ENCODE measurements around the gene CHRNA1.
A peak's percentile ranks its signal among the peaks of the same experiment; 100 is the strongest.

CHRNA1 gene

DNA sequence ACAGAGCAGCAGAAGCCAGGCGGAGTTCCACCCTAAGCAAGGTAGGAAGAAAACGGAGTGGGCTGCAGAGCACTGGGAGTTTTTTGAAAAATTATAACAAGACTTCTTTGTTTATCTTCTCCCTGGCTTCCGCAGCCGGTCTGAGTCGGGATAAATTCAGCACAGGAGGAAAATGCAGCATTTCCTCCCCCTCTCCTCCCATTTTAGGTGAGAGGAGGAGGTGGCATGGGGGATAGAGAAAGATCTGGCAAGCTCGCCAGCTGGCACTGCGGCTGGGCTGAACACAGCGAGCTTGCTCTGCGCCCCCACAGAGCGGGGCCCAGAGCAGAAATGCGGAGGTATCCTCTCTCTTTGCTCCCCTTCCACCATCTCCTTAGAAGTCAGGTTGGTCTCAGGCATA is 17.7 kb upstream of the CHRNA1 start:
- no peak for DNase-seq

- no peak for DNase-seq
Measured at GRCh38 chr2:174781298-174781697, 17.0 kb upstream of the CHRNA1 start.

DNA sequence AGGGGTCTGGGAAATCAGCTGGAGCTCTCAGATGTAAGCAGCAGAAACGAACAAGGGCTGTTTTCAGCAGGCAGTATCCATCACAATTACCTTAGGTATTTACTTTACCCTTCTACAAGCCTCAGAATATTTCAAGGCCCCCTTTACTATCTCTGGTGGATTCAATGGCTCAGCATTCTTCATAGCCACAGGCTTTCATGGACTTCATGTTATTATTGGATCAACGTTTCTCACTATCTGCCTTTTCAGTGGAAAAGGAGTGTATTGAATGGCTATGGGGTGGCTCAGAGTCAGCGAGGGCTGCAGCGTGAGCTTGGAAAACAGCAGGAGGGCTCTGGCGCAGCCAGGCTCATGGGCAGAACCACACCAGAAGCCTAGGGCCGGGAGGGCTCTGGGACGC is 16.6 kb upstream of the CHRNA1 start:
- DNase-seq = no peak

DNA sequence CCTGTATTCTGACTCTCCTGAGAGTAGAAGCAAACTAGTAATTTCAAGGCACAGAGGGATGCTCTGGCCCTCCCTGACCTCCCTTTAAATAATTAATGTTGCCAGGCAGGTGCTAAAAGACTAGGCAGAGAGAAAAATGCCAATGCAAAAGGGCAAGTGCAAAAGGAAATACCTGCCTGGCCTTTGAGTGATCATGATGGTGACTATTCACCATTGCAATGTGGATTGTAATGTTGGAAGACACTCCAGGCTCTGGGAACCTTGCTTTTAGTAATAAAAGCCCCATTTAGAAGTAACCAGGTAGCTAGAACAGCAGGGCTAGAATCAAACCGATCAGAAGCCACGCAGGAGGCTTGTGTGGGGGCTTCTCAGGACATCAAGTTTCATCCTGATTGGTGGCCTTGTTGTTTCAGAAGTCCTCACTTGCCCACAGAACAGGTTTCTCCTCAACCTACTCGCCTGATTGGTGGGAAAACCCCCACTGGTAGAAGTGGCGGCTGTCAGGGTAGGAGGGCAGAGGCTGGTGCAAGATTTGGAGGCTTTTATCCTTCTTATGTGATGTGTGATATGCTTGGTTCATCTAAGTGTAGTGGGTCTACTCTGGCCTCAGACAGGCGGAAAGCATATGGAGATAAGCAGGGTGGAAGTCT is 16.0 kb upstream of the CHRNA1 start:
- DNase-seq = no peak

GRCh38 chr2:174779361-174779928 is 15.2 kb upstream of the CHRNA1 start:
- no peak for DNase-seq

DNA sequence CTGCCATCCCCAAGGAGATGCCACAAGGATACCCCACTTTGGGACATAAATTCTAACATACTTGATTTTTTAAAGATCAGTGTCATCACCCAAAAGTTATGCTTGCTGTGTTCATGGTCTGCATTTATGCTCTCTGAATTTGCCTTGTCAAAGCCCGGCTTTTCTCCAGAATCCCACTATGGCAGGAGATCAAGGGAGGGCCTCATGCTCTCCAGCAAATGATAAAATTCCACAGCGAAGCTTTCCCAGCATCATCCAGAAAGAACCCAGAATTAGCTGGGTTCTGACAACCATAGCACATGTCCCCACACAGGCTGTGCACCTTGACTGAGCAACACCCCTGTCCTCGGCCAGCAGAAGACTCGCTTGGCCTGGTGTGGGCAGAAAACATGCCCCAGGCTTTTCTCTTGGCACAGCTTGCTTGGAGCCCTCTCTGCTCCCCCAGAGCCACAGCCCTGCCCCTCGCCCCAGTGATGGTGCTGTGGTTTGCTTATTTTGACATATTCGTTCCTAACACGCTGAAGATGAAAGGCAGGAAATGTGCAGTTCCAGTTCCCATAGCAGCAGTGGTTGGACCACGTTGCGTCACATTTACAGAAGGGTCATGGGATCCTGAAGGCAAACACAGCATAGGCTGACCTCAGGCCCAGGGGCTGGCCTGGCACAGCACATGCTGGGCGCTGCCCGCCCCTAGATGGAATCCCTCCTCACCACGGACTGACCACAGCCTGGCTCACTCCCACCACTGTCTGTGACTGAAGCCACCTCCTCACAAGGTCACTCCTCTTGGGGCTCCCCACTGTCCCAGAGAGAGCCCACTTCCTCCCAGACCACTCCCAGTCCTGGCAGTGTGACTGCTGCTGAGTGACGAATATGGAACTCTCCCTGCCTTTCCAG is 14.1 kb upstream of the CHRNA1 start:
- DNase-seq = no peak

DNA sequence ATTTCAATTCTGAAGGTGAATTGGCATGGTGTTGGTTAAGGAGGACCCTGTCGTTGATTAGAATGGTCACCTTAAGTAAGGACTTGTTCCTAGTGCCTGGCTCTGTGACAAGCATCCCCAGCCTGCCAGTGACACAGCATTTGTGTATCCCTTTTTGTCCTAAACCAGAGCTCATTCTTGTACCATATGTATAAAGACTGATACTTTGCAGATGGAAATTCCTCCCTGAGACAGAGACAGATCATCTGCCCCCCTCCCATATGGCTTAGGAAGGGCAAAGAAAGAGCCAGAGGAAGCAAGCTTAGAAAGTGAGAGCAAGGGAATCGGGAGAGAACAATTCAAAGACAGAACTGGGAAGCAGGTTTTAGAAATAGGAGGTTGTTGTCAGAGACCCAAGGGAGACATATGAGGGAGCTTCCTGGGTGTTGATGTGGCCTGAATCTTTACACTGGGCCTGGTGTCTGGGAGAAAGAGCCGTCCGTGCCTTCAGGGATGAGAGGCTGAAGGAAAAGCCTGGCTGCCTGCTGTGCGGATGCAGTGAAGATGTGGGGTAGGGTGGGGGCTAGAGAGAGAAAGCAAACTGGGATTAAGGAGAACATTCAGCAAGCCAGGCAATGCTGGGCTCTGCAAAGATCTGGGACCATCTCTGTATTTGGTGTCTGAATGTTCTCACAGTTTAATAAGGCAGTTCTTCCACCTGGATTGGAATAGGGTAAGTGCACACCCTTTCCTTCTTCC is 13.2 kb upstream of the CHRNA1 start:
- no peak for DNase-seq

- DNase-seq = no peak
Measured at GRCh38 chr2:174776675-174777074, 12.4 kb upstream of the CHRNA1 start.

DNA sequence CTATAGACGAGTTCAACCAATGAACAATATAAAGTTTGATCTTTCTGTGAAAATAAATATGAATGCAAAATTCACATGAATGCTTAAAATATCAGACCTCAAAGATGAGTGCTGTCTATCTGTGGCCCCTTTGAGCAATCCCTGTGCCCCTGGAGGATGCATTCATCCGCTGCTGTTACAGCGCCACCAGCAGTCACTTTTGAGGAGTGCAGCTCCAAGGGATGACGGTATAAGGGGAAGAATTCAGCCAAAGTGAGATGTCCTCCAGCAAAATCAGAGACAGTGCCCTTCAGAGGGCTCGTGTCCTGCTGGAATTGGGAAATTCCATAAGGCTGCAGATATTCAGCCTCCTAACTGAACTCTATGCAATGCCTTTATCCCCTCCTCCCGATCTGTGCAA is 12.0 kb upstream of the CHRNA1 start:
- DNase-seq = no peak

- no peak for DNase-seq
Measured at GRCh38 chr2:174775571-174775980, 11.3 kb upstream of the CHRNA1 start.

DNA sequence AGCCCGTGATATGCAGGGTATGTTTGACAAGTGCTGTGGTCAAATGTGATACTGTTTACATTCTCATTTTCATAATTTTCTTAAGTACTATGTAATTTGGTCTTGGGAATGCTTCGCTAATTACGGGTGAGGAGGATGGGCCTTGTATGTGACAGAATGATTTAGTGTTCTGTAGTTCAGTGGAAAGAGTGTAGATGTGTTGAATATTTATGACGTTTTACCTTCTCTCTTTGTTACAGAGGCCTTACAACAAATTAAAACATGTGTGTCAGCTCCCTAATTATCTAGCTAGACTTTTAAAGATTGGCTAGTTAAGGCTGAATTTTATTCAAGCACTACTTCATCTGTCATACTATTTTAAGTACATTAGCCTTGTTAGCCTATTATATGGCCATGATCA is 10.6 kb upstream of the CHRNA1 start:
- no peak for DNase-seq

DNA sequence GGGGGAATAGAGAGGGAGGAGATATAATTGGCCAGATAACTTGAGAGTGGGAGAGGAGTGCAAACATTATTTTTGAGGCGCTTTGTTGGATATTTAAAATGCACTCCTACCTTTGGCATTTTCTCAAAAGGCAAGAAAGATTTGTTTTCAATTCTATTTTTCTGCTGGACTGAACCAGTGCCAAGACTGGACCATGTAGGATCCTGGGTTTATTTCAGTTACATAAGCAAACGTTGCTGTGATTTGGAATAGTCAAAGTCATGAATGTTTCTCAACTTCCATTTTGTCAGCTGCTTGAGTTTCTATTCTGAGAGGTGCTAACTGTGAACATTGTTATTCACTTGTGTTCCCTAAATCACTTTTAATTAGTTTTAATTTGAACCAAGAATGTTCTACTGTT is 8.9 kb upstream of the CHRNA1 start:
- no peak for DNase-seq

GRCh38 chr2:174772472-174772801 is 8.2 kb upstream of the CHRNA1 start:
- no peak for DNase-seq

DNA sequence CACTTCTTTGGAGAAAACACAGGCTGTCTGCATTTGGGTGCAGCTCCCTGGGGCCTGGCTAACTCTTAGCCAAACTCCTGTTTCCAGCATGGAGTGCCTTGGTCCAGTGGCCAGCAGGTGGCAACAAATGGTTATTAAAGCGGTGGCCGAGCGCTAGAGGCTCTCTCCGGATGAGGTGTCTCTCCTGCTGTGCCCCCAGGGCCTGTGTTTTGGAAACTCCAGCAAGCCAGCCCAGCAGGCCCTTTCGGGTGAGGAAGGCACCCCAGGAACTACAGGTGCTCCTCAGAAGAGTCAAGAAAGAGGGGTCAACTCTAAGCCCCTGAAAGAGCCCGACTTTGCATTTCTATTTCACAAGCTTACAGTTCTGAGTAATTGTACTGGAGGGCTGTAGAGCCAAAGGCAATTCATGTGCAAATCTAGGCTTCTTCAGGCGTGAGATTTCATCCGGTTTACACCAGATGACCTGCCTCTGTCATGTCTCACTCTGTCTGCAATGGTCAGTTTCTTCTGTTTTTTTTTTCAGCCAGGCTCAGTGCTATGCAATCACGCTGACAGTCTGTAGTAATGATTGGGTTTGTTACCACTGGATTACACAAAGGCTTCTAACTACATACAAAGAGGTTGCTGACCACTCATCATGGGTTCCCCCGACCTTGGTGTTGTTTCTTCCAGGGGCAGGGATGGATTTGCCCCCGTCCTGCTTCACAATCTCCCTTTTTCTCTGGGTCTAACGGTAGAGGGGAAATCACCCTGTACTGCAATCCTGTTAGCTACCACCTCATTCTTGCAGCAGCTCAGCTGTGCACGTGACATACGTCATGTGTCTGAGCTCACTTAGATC is 7.6 kb upstream of the CHRNA1 start:
- peak; percentile 73 for DNase-seq

- DNase-seq = no peak
Measured at GRCh38 chr2:174771136-174771535, 6.9 kb upstream of the CHRNA1 start.

- DNase-seq = no peak
Measured at GRCh38 chr2:174768557-174768956, 4.3 kb upstream of the CHRNA1 start.

GRCh38 chr2:174766271-174766670 is 2.0 kb upstream of the CHRNA1 start:
- no peak for DNase-seq

GRCh38 chr2:174765576-174765975 is 1.3 kb upstream of the CHRNA1 start:
- DNase-seq = no peak

GRCh38 chr2:174763780-174764179 is 492 bp downstream of the CHRNA1 start:
- no peak for DNase-seq

DNA sequence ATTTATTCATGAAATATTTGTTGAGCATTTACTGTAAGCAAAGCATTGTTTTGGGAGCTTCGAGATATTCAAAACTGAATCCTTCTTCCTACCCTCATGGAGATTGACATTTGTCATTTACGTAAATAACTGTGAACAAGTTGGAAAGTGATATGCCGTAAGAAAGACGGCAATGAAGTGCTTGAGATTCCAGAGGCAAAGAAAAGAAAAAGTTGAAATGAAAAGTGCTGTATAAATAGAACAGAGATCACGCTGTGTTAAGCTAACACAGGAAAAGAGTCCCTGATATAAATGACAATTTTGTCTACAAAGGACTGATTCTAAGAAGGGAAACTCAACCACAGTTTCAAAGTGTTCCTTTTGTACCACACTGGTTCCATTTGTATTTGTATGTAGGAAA is 1.8 kb downstream of the CHRNA1 start:
- DNase-seq = no peak

DNA sequence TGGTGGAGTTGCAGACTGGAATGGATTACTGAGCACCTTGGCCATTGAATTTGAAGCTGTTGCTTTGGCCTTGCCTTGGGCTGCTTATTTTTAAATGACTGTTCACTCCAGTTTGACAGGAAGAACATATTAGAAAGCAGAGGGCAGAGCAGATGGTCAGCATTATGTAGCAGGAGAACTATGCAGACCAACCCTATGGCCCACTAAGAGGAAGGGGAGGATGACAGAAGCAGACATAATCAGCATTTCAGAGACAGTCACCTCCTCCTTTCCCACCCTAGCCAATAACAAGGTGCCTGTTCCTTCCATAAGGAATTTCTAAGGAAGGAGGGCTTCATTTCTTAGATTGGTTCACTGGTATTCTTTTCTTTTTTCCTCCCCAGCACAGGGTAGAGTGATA is 2.4 kb downstream of the CHRNA1 start:
- DNase-seq = no peak

- DNase-seq = no peak
Measured at GRCh38 chr2:174760845-174761473, 3.3 kb downstream of the CHRNA1 start.

Data from amniotic stem cell (primary cell).